Measurements from ENCODE around the gene SPRN. TPM values are rescaled to one million over a fixed set of nuclear protein-coding genes. Genes with fewer than 3 reads are reported as not detected.
A peak's percentile ranks its signal among the peaks of the same experiment; 100 is the strongest.

The SPRN gene
- total RNA-seq, 4 donors from 2014 or later = 0.13 to 0.19 TPM; not detected in 2

GRCh38 chr10:133453516-133454203, 29.2 kb upstream of the SPRN start, which contains the start of gene SCART1:
Gene SCART1 (plus strand): TSS chr10:133453945. CDS start chr10:133453998, 53 bp downstream.
- no peak for TF ChIP-seq POLR2A (IDR thresholded peaks at IDR 0.05)
- TF ChIP-seq, protein P1, sequence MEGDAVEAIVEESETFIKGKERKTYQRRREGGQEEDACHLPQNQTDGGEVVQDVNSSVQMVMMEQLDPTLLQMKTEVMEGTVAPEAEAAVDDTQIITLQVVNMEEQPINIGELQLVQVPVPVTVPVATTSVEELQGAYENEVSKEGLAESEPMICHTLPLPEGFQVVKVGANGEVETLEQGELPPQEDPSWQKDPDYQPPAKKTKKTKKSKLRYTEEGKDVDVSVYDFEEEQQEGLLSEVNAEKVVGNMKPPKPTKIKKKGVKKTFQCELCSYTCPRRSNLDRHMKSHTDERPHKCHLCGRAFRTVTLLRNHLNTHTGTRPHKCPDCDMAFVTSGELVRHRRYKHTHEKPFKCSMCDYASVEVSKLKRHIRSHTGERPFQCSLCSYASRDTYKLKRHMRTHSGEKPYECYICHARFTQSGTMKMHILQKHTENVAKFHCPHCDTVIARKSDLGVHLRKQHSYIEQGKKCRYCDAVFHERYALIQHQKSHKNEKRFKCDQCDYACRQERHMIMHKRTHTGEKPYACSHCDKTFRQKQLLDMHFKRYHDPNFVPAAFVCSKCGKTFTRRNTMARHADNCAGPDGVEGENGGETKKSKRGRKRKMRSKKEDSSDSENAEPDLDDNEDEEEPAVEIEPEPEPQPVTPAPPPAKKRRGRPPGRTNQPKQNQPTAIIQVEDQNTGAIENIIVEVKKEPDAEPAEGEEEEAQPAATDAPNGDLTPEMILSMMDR (IDR thresholded peaks at IDR 0.05) = no peak
- 87 to 93% methylated on average over 10 of the region's 11 CpGs for WGBS, 2 donors
- H3K4me3 ChIP-seq (ENCODE audit: low read depth, poor library complexity, severe bottlenecking) = no peak within 1 kb of the TSS
- peak in 1 of 2 donors; percentile 81 for DNase-seq (ENCODE audit: low spot score in 2 of 2)
- intact Hi-C loops (cut with DNase I; ENCODE audit: low total_unique reads) = no loop called here

- TF ChIP-seq, protein P1 (IDR thresholded peaks at IDR 0.05) = no peak
- no peak for TF ChIP-seq POLR2A (IDR thresholded peaks at IDR 0.05)
- no peak for DNase-seq (ENCODE audit: low spot score in 2 of 2)
- no peak overlapping the region for H3K4me3 ChIP-seq (ENCODE audit: low read depth, poor library complexity, severe bottlenecking)
- WGBS, 2 donors = 80 to 86% methylated on average over 4 of the region's 4 CpGs
- intact Hi-C loops (cut with DNase I; ENCODE audit: low total_unique reads) = no loop called here
These were observed 28.0 kb upstream of the SPRN start for GRCh38 chr10:133452453-133452852.

DNA sequence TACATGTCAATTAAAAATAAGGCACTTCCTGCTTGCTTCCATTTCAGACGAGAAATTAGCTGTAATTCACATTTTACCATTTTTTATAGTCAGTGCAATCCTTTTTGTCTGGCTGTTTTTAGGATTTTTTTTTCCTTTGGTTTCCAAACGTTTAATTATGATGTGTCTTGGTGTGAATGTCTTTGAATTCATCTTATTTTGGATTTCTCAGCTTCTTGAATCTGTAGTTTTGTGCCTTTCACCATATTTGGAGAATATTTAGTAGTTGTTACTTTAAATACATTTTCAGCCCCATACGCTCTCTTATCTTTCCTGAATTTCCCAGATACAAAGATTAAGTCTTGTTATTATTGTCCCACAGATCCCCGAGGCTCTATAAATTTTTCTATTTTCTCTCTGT, 26.9 kb upstream of the SPRN start:
- no peak for TF ChIP-seq POLR2A (IDR thresholded peaks at IDR 0.05)
- TF ChIP-seq, protein P1 (IDR thresholded peaks at IDR 0.05) = no peak
- no peak overlapping the region for H3K4me3 ChIP-seq (ENCODE audit: low read depth, poor library complexity, severe bottlenecking)
- no peak for DNase-seq (ENCODE audit: low spot score in 2 of 2)
- 56 to 64% methylated on average over 4 of the region's 4 CpGs for WGBS, 2 donors
- intact Hi-C loops (cut with DNase I; ENCODE audit: low total_unique reads) = no loop called here

GRCh38 chr10:133448120-133448519, 23.7 kb upstream of the SPRN start:
- TF ChIP-seq, protein P1 (IDR thresholded peaks at IDR 0.05) = no peak
- no peak for TF ChIP-seq POLR2A (IDR thresholded peaks at IDR 0.05)
- intact Hi-C loops (cut with DNase I; ENCODE audit: low total_unique reads) = no loop called here
- DNase-seq (ENCODE audit: low spot score in 2 of 2) = no peak
- H3K4me3 ChIP-seq (ENCODE audit: low read depth, poor library complexity, severe bottlenecking) = no peak overlapping the region

GRCh38 chr10:133446979-133447378, 22.6 kb upstream of the SPRN start:
- intact Hi-C loops (cut with DNase I; ENCODE audit: low total_unique reads) = no loop called here
- no peak for TF ChIP-seq POLR2A (IDR thresholded peaks at IDR 0.05)
- TF ChIP-seq, protein P1 (IDR thresholded peaks at IDR 0.05) = no peak
- DNase-seq (ENCODE audit: low spot score in 2 of 2) = no peak
- 87 to 89% methylated on average over 11 of the region's 11 CpGs for WGBS, 2 donors
- H3K4me3 ChIP-seq (ENCODE audit: low read depth, poor library complexity, severe bottlenecking) = no peak overlapping the region

Measured in lower leg skin (tissue), 4 donors.